ENCODE measurements around the gene MAPK1IP1L.
"Not testable (repeated sequence)": the region's sequence is repeated elsewhere in the genome, so short reads cannot be mapped to it uniquely, and the experiment has no call there.

MAPK1IP1L gene

DNA sequence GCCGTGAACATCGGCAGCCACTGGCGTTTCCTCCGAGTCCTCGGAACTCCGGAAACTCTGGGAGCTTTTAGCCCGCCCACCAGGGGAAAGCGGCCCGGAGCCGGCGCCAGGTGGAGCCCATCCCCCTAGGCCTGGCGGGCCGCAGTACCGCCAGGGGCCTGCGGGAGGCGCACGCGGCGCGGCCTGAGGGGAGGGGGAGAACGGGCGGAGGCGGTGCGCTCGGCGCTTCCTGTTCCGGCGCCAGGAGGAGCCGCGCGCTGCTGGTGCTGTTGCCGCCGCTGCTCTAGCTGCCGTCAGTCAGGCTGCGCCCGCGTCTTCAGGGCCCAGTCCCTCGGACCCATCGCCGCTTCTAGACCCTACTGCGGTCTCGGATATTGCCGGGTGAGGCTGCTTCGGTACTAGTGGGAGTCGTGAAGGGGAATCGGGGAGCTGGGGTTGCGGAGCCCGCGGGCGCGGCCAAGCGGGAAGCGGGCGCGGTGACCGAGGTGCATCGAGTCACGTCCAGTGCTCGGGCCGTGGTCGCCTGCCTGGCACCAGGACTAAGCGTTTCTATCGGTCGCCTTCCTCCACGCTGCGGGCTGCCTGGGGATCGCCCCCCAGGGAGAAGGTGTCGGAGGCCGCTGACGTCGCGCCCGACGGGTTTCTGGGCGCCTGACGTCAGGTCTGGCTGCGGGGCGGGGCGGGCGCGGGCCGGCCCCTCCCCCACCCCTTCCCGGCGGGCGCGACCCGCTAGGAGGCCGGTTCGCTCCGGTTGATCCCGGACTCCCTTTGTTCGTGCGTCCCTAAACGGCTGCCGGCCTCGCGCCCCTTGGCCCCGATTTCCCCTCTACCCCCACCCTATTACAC is at the start of gene MAPK1IP1L:
Gene MAPK1IP1L, plus strand, starts transcription at position 225 of the 846 bp plus-strand sequence. CDS start 10,037 bp downstream, outside the sequence.
- DNase-seq: peak; percentile 83 to 88

- peak; percentile 7 to 37 for DNase-seq
Observed at GRCh38 chr14:55005071-55005470, 46.4 kb upstream of the MAPK1IP1L start.

DNA sequence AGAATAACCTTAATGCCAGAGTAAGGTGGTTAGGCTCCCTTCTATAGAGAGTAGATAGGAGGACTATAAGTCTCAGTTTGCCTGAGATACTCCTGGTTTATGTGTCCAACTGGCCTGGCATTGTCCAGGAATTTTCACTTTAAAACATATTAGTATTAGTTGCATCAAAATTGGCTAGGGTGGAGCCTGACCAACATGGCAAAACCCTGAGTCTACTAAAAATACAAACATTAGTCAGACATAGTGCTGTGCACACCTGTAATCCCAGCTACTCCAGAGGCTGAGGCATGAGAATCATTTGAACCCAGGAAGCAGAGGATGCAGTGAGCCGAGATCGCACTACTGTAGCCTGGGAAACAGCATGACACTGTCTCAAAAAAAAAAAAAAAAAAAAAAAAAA is 36.4 kb upstream of the MAPK1IP1L start:
- no peak for DNase-seq

GRCh38 chr14:55019968-55020554 is 31.4 kb upstream of the MAPK1IP1L start:
- DNase-seq: no peak

DNA sequence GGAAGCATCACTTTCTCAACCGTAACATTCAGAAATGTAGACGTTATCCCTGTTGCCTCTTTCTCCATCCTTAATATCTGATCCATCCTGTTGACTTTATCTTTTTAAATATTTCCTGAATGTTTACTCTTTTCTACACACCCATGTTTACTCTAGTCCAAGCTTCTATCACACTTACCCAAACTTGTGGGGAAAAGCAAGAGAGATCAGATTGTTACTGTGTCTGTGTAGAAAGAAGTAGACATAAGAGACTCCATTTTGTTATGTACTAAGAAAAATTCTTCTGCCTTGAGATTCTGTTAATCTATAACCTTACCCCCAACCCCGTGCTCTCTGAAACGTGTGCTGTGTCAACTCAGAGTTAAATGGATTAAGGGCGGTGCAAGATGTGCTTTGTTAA is 27.1 kb upstream of the MAPK1IP1L start:
- not testable (repeated sequence) for DNase-seq

DNA sequence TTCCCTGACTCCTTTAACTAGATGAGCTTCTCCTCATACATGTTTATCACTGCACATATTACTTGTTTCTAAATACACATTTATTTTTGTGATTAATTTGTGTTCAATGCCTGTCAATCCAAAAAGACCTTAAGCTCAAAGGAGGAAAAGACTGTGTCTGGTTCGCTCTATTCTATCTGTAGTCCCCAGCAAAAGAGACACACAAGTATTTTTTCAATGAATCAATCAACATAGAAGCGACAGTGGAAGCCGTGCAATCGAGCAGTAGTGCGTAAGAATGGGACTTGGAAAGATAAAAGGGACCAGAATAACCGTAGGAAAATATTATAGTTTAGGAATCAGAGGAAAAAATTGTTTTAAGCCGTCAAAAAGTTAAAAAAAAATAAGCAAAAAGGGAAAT is 25.5 kb upstream of the MAPK1IP1L start:
- DNase-seq: no peak

- no peak for DNase-seq
Observed at GRCh38 chr14:55026441-55026792, 25.0 kb upstream of the MAPK1IP1L start.

- DNase-seq: peak; percentile 80 to 89
Observed at GRCh38 chr14:55026793-55027561, 24.5 kb upstream of the MAPK1IP1L start, which contains the start of the genes SOCS4 and WDHD1. TSS of gene SOCS4 (plus strand) at chr14:55027236. CDS start at chr14:55043042, 15,806 bp downstream. TSS of gene WDHD1 (minus strand) at chr14:55027099. CDS start at chr14:55026787, 312 bp downstream.

DNA sequence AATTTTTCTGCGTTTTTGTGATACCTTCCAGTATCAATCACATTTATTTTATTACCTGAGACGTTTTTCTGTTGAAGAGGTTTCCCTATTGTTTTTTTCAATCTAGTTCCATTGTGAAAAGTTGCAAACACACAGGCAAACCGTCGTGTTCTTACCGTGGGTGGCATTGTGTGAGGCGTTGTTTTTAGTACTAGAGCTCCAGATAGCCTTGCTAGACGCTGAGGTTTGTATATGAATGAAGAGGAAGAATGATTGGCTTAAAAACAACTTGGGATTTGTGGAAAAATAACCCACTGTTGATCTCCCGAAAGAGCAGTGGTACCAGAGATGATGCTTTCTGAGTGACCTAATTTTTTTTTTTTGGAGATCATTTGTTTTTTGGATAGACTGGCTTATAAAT is 23.4 kb upstream of the MAPK1IP1L start:
- DNase-seq: no peak

- no peak for DNase-seq
Observed at GRCh38 chr14:55028476-55028875, 23.0 kb upstream of the MAPK1IP1L start.

GRCh38 chr14:55031190-55031589 is 20.3 kb upstream of the MAPK1IP1L start:
- DNase-seq: peak in 1 of 2 experiments; percentile 11

GRCh38 chr14:55037995-55038394 is 13.5 kb upstream of the MAPK1IP1L start:
- DNase-seq: not testable (repeated sequence)

DNA sequence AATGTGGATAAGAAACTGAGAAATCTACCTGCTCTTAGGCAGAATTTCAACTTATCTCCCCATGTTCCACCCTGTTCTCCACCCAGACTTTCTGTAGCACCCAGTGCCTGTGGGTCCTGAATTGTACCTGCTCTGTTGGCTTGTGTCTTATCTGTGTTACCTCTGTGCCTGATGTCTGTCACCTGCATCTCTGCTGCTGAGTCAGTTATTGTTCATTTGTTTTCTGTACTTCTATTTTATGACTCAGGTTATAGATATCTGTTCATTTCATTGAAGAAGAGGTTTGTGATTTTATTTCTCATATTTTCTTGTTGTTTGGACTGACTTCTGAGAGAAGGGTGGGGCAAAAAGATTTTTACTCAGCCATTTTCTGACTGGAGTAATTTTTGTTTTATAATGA is 12.7 kb upstream of the MAPK1IP1L start:
- DNase-seq: no peak

GRCh38 chr14:55043528-55043927 is 7.9 kb upstream of the MAPK1IP1L start:
- no peak for DNase-seq

- no peak for DNase-seq
Observed at GRCh38 chr14:55045087-55045486, 6.4 kb upstream of the MAPK1IP1L start.

GRCh38 chr14:55047301-55048053 is 4.0 kb upstream of the MAPK1IP1L start:
- no peak for DNase-seq

- DNase-seq: no peak
Observed at GRCh38 chr14:55048900-55049436, 2.5 kb upstream of the MAPK1IP1L start.

DNA sequence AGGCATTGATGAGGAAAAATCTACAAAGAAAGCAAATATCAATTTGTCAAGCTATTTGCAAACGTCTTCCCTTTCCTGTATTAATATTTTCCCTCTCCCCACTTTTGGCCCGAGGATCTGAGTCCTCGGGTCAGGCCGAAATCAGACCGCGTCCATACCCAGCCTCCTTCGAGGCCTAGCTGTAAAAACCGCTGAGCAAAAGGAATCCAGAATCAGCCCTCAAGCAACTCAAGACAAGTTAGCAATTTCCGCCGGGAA is 353 bp upstream of the MAPK1IP1L start:
- DNase-seq: no peak

GRCh38 chr14:55052269-55052930 is 953 bp downstream of the MAPK1IP1L start:
- peak in 1 of 2 experiments; percentile 36 for DNase-seq

DNA sequence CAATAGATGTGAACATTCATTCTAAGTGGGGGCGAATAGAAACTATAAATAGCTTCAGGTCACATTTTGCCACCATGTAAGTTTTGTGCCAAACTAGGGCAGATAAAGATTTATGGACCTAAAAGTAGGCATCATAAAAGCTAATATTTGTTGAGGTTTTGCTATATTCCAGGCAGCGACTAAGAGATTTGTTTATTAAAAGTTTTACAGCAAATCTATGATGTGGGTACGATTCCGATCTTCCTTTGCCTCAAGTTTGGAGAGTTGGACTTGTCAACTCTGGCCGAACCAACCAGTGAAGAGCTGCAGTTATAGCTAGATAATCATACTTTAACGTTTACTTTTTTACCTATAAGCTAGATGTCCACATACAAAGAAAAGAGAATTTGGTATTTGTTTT is 1.6 kb downstream of the MAPK1IP1L start:
- DNase-seq: no peak

- DNase-seq: no peak
Observed at GRCh38 chr14:55053500-55053899, 2.1 kb downstream of the MAPK1IP1L start.

DNA sequence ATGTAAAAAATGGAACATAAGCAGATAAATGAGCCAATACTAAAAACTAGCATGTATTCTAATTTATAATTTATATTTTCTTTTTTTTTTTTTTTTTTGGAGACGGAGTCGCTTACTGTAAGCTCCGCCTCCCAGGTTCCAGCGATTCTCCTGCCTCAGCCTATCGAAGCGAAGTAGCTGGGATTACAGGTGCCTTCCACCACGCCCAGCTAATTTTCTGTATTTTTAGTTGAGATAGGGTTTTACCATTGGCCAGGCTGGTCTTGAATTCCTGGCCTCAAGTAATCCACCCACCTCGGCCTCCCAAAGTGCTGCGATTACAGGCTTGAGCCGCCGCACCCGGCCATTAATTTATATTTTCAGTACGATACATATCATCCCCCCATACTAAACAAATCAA is 2.7 kb downstream of the MAPK1IP1L start:
- no peak for DNase-seq
